Sigmoid colon (tissue), 4 donors: ENCODE measurements around the gene TOX2.

Experiments
- EP300 ChIP-seq, 4 donors: sonication (generic); formaldehyde crosslinking; IDR thresholded peaks; one replicate each; pipeline ENCODE4 v1.6.1; 2017; ENCODE audit warnings: antibody characterized with exemption in 4 of 4
- POLR2A ChIP-seq, 2 donors: fragments of 450-650 bp; IDR thresholded peaks; one replicate each; pipeline ENCODE4 v1.6.1; 2016; ENCODE audit warnings: antibody characterized with exemption in 2 of 2, mild to moderate bottlenecking in 2 of 2, moderate library complexity in 2 of 2
- POLR2AphosphoS5 ChIP-seq, 4 donors: sonication (generic); formaldehyde crosslinking; IDR thresholded peaks; one replicate each; pipeline ENCODE4 v1.6.1; 2017; ENCODE audit warnings: antibody characterized with exemption in 4 of 4
- TF ChIP-seq, protein P1 (sequence below), 4 experiments: fragments of 450-650 bp in 3 of 4; fragments of 200-600 bp in 1 of 4; IDR thresholded peaks; one replicate each; pipeline ENCODE4 v1.5.1; 2016 to 2019; ENCODE audit warnings: antibody characterized with exemption in 4 of 4, mild to moderate bottlenecking in 3 of 4, moderate library complexity in 2 of 4

- TF ChIP-seq EP300 (IDR thresholded peaks at IDR 0.05) (no peak), POLR2A (IDR thresholded peaks at IDR 0.05) (no peak), POLR2AphosphoS5 (IDR thresholded peaks at IDR 0.05) (no peak)
- TF ChIP-seq, protein P1, sequence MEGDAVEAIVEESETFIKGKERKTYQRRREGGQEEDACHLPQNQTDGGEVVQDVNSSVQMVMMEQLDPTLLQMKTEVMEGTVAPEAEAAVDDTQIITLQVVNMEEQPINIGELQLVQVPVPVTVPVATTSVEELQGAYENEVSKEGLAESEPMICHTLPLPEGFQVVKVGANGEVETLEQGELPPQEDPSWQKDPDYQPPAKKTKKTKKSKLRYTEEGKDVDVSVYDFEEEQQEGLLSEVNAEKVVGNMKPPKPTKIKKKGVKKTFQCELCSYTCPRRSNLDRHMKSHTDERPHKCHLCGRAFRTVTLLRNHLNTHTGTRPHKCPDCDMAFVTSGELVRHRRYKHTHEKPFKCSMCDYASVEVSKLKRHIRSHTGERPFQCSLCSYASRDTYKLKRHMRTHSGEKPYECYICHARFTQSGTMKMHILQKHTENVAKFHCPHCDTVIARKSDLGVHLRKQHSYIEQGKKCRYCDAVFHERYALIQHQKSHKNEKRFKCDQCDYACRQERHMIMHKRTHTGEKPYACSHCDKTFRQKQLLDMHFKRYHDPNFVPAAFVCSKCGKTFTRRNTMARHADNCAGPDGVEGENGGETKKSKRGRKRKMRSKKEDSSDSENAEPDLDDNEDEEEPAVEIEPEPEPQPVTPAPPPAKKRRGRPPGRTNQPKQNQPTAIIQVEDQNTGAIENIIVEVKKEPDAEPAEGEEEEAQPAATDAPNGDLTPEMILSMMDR (IDR thresholded peaks at IDR 0.05) = no peak
These were observed 8.1 kb upstream of the TOX2 start for GRCh38 chr20:43906505-43907034.
